ENCODE data around the gene MRPL54.

MRPL54 gene

GRCh38 chr19:3722443-3723109 lies 39.9 kb upstream of the MRPL54 start:
- H3K4me3 ChIP-seq (ENCODE audit: low read depth, low read length), result no peak overlapping the region

GRCh38 chr19:3723110-3723488 lies 39.4 kb upstream of the MRPL54 start:
- H3K4me3 ChIP-seq (ENCODE audit: low read depth, low read length), result no peak overlapping the region
- TF ChIP-seq CTCF (IDR thresholded peaks at IDR 0.05; ENCODE audit: borderline replicate concordance, insufficient read depth, low read depth, low read length), result no peak

More at GRCh38 chr19:3722443-3723109, 39.9 kb upstream of the MRPL54 start:
- TF ChIP-seq CTCF (IDR thresholded peaks at IDR 0.05; ENCODE audit: borderline replicate concordance, insufficient read depth, low read depth, low read length), result no peak

- TF ChIP-seq CTCF (IDR thresholded peaks at IDR 0.05; ENCODE audit: borderline replicate concordance, insufficient read depth, low read depth, low read length), result no peak
- no peak overlapping the region for H3K4me3 ChIP-seq (ENCODE audit: low read depth, low read length)
Observed at GRCh38 chr19:3723883-3724282, 38.6 kb upstream of the MRPL54 start.

GRCh38 chr19:3725121-3725520 lies 37.4 kb upstream of the MRPL54 start:
- no peak overlapping the region for H3K4me3 ChIP-seq (ENCODE audit: low read depth, low read length)
- TF ChIP-seq CTCF (IDR thresholded peaks at IDR 0.05; ENCODE audit: borderline replicate concordance, insufficient read depth, low read depth, low read length), result no peak

GRCh38 chr19:3725640-3726310 lies 36.7 kb upstream of the MRPL54 start:
- no peak overlapping the region for H3K4me3 ChIP-seq (ENCODE audit: low read depth, low read length)
- TF ChIP-seq CTCF (IDR thresholded peaks at IDR 0.05; ENCODE audit: borderline replicate concordance, insufficient read depth, low read depth, low read length), result no peak

- no peak for TF ChIP-seq CTCF (IDR thresholded peaks at IDR 0.05; ENCODE audit: borderline replicate concordance, insufficient read depth, low read depth, low read length)
- H3K4me3 ChIP-seq (ENCODE audit: low read depth, low read length), result no peak overlapping the region
Observed at GRCh38 chr19:3730457-3730958, 32.0 kb upstream of the MRPL54 start.

GRCh38 chr19:3732108-3732507 lies 30.4 kb upstream of the MRPL54 start:
- no peak overlapping the region for H3K4me3 ChIP-seq (ENCODE audit: low read depth, low read length)
- TF ChIP-seq CTCF (IDR thresholded peaks at IDR 0.05; ENCODE audit: borderline replicate concordance, insufficient read depth, low read depth, low read length), result no peak
